GM23338 (cell line): ENCODE results near the gene MINDY1. TPM values are rescaled to one million over a fixed set of nuclear protein-coding genes. Genes with fewer than 3 reads are reported as not detected.

Source experiments
- ATAC-seq: fragments of 200-7000 bp; cut with Tn5 transposase; 3 replicates; pipeline ENCODE4 v1.9.1; 2020
- DNase-seq: peaks from one replicate; pipeline ENCODE4 v3.0.0-alpha.2; 2015; ENCODE audit warnings: low spot score
- H2AFZ ChIP-seq: fragments of 200-600 bp; sonication (generic); 2 replicates; pipeline ENCODE4 v1.8.0; 2016; ENCODE audit warnings: antibody characterized with exemption, mild to moderate bottlenecking, moderate library complexity
- H3F3A ChIP-seq: fragments of 200-600 bp; sonication (generic); replicated peaks from 2 replicates; pipeline ENCODE4 v1.8.0; 2017; ENCODE audit warnings: antibody characterized with exemption, mixed run types, low read depth
- H3K27ac ChIP-seq: fragments of 200-600 bp; sonication (generic); 2 replicates; pipeline ENCODE4 v1.6.1; 2016; ENCODE audit warnings: low read depth
- H3K27me3 ChIP-seq: fragments of 200-600 bp; sonication (generic); 2 replicates; pipeline ENCODE4 v1.8.0; 2016; ENCODE audit warnings: mild to moderate bottlenecking, mixed run types, moderate library complexity; ENCODE audit not compliant: insufficient read depth
- H3K36me3 ChIP-seq: fragments of 200-600 bp; sonication (generic); 2 replicates; pipeline ENCODE4 v1.8.0; 2016; ENCODE audit warnings: mild to moderate bottlenecking; ENCODE audit not compliant: insufficient read depth
- H3K4me1 ChIP-seq: fragments of 200-600 bp; sonication (generic); 2 replicates; pipeline ENCODE4 v1.8.0; 2016; ENCODE audit warnings: mild to moderate bottlenecking, moderate library complexity; ENCODE audit not compliant: insufficient read depth
- H3K4me2 ChIP-seq: fragments of 200-600 bp; sonication (generic); 2 replicates; pipeline ENCODE4 v1.7.1; 2017; ENCODE audit warnings: mixed run types
- H3K4me3 ChIP-seq: fragments of 200-600 bp; sonication (generic); 2 replicates; pipeline ENCODE4 v1.6.1; 2016; ENCODE audit warnings: mixed run types
- H3K79me2 ChIP-seq: fragments of 200-600 bp; sonication (generic); replicated peaks from 2 replicates; pipeline ENCODE4 v1.8.0; 2017; ENCODE audit warnings: mild to moderate bottlenecking; ENCODE audit not compliant: insufficient read depth
- H3K9me2 ChIP-seq: fragments of 200-600 bp; sonication (generic); 2 replicates; pipeline ENCODE4 v1.8.0; 2017; ENCODE audit not compliant: insufficient read depth
- H4K20me1 ChIP-seq: fragments of 200-600 bp; sonication (generic); replicated peaks from 2 replicates; pipeline ENCODE4 v1.8.0; 2017; ENCODE audit warnings: mild to moderate bottlenecking; ENCODE audit not compliant: insufficient read depth
- H3K27ac Mint-ChIP-seq: 2 replicates; pipeline ENCODE4 v1.8.0; 2020; ENCODE audit warnings: inconsistent platforms, mild to moderate bottlenecking, moderate library complexity, mixed read lengths
- H3K27me3 Mint-ChIP-seq: 3 replicates; pipeline ENCODE4 v1.8.0; 2022; ENCODE audit warnings: low read depth, mild to moderate bottlenecking, moderate library complexity, mixed read lengths, inconsistent platforms; ENCODE audit not compliant: insufficient read depth, poor library complexity
- H3K36me3 Mint-ChIP-seq: 3 replicates; pipeline ENCODE4 v1.8.0; 2021; ENCODE audit warnings: low read depth, mild to moderate bottlenecking, inconsistent platforms, moderate library complexity, mixed read lengths
- H3K4me1 Mint-ChIP-seq: 3 replicates; pipeline ENCODE4 v1.8.0; 2020; ENCODE audit warnings: mild to moderate bottlenecking, inconsistent platforms, mixed read lengths
- H3K4me3 Mint-ChIP-seq: 3 replicates; pipeline ENCODE4 v1.8.0; 2021; ENCODE audit warnings: moderate library complexity, mild to moderate bottlenecking, inconsistent platforms, mixed read lengths
- H3K9me3 Mint-ChIP-seq: 3 replicates; pipeline ENCODE4 v1.8.0; 2020; ENCODE audit warnings: moderate library complexity, mild to moderate bottlenecking, inconsistent platforms, mixed read lengths
- CREB1 ChIP-seq: fragments of 250-450 bp; sonication (Bioruptor Pico); IDR thresholded peaks from 2 replicates; pipeline ENCODE4 v1.5.0; 2020; ENCODE audit warnings: low read depth, mild to moderate bottlenecking, moderate library complexity
- ZNF114 ChIP-seq: fragments of 250-450 bp; sonication (Bioruptor Pico); IDR thresholded peaks from 2 replicates; pipeline ENCODE4 v1.5.0; 2020; ENCODE audit warnings: mild to moderate bottlenecking, moderate library complexity
- polyA plus RNA-seq: library from polyadenylated mRNA; unstranded; fragments of >200 nt; fragmentation: Nextera tagmentation; extraction: Ambion mirVana; gene quantifications from 2 replicates; pipeline ENCODE4 v1.2.1, GENCODE V29; 2016
- total RNA-seq: library from RNA; depleted of rRNA; stranded (reverse); fragments of >200 nt; shearing (Covaris generic); gene quantifications from 2 replicates; pipeline ENCODE4 v1.2.3, GENCODE V29; 2014
- TF ChIP-seq, protein P1 (sequence below), 2 experiments: fragments of 200-600 bp in 1 of 2; sonication (generic) in 1 of 2; conservative IDR thresholded peaks; 2 replicates each; pipeline versions ENCODE4 v1.5.1 to v1.6.1; 2016 to 2017; ENCODE audit warnings: antibody characterized with exemption in 2 of 2, low read depth in 2 of 2, mild to moderate bottlenecking in 2 of 2, moderate library complexity in 1 of 2
- TF ChIP-seq, protein P2 (sequence below): fragments of 250-450 bp; sonication (Bioruptor Pico); IDR thresholded peaks from 2 replicates; pipeline ENCODE4 v1.5.0; 2020; ENCODE audit warnings: mild to moderate bottlenecking, moderate library complexity

MINDY1 gene
- total and polyA plus RNA-seq, 2 experiments from 2014 or later = 4.5 to 10.3 TPM

DNA sequence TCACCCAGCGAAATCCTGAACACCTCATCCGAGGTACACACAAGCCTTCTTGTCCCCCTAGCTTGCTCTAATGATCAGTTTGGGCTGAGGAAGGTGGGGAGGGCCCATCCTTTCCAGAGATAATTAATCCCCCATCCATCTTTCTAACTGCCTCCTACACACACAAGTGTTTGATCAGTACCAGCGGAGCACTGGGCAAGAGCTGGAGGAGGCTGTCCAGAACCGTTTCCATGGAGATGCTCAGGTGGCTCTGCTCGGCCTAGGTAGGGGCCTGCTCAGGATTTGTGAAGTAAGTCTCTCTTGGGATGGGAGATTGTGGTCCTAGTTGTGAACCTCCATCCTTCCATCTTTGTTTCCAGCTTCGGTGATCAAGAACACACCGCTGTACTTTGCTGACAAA lies 18.8 kb downstream of the MINDY1 start:
- Histone ChIP-seq H2AFZ (no peak overlapping the region), H4K20me1 (no peaks in the 10 kb centered on the region), H3K4me2 (no peak overlapping the region), H3K27me3 (no peaks in the 10 kb centered on the region), H3K79me2 (no peaks in the 10 kb centered on the region), H3K4me1 (no peaks in the 10 kb centered on the region), H3K36me3 (no peaks in the 10 kb centered on the region), H3F3A (no peaks in the 10 kb centered on the region), H3K4me3 (no peak overlapping the region), H3K27ac (no peak overlapping the region), H3K9me2 (no peaks in the 10 kb centered on the region)
- ATAC-seq = no peak
- TF ChIP-seq ZNF114 (CRISPR knock-in tag) = no peak
- TF ChIP-seq, protein P1, sequence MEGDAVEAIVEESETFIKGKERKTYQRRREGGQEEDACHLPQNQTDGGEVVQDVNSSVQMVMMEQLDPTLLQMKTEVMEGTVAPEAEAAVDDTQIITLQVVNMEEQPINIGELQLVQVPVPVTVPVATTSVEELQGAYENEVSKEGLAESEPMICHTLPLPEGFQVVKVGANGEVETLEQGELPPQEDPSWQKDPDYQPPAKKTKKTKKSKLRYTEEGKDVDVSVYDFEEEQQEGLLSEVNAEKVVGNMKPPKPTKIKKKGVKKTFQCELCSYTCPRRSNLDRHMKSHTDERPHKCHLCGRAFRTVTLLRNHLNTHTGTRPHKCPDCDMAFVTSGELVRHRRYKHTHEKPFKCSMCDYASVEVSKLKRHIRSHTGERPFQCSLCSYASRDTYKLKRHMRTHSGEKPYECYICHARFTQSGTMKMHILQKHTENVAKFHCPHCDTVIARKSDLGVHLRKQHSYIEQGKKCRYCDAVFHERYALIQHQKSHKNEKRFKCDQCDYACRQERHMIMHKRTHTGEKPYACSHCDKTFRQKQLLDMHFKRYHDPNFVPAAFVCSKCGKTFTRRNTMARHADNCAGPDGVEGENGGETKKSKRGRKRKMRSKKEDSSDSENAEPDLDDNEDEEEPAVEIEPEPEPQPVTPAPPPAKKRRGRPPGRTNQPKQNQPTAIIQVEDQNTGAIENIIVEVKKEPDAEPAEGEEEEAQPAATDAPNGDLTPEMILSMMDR (conservative IDR thresholded peaks at IDR 0.05; ENCODE audit: low read depth in 2 of 2) = no peak
- TF ChIP-seq CREB1 (CRISPR knock-in tag) = no peak
- TF ChIP-seq, protein P2, sequence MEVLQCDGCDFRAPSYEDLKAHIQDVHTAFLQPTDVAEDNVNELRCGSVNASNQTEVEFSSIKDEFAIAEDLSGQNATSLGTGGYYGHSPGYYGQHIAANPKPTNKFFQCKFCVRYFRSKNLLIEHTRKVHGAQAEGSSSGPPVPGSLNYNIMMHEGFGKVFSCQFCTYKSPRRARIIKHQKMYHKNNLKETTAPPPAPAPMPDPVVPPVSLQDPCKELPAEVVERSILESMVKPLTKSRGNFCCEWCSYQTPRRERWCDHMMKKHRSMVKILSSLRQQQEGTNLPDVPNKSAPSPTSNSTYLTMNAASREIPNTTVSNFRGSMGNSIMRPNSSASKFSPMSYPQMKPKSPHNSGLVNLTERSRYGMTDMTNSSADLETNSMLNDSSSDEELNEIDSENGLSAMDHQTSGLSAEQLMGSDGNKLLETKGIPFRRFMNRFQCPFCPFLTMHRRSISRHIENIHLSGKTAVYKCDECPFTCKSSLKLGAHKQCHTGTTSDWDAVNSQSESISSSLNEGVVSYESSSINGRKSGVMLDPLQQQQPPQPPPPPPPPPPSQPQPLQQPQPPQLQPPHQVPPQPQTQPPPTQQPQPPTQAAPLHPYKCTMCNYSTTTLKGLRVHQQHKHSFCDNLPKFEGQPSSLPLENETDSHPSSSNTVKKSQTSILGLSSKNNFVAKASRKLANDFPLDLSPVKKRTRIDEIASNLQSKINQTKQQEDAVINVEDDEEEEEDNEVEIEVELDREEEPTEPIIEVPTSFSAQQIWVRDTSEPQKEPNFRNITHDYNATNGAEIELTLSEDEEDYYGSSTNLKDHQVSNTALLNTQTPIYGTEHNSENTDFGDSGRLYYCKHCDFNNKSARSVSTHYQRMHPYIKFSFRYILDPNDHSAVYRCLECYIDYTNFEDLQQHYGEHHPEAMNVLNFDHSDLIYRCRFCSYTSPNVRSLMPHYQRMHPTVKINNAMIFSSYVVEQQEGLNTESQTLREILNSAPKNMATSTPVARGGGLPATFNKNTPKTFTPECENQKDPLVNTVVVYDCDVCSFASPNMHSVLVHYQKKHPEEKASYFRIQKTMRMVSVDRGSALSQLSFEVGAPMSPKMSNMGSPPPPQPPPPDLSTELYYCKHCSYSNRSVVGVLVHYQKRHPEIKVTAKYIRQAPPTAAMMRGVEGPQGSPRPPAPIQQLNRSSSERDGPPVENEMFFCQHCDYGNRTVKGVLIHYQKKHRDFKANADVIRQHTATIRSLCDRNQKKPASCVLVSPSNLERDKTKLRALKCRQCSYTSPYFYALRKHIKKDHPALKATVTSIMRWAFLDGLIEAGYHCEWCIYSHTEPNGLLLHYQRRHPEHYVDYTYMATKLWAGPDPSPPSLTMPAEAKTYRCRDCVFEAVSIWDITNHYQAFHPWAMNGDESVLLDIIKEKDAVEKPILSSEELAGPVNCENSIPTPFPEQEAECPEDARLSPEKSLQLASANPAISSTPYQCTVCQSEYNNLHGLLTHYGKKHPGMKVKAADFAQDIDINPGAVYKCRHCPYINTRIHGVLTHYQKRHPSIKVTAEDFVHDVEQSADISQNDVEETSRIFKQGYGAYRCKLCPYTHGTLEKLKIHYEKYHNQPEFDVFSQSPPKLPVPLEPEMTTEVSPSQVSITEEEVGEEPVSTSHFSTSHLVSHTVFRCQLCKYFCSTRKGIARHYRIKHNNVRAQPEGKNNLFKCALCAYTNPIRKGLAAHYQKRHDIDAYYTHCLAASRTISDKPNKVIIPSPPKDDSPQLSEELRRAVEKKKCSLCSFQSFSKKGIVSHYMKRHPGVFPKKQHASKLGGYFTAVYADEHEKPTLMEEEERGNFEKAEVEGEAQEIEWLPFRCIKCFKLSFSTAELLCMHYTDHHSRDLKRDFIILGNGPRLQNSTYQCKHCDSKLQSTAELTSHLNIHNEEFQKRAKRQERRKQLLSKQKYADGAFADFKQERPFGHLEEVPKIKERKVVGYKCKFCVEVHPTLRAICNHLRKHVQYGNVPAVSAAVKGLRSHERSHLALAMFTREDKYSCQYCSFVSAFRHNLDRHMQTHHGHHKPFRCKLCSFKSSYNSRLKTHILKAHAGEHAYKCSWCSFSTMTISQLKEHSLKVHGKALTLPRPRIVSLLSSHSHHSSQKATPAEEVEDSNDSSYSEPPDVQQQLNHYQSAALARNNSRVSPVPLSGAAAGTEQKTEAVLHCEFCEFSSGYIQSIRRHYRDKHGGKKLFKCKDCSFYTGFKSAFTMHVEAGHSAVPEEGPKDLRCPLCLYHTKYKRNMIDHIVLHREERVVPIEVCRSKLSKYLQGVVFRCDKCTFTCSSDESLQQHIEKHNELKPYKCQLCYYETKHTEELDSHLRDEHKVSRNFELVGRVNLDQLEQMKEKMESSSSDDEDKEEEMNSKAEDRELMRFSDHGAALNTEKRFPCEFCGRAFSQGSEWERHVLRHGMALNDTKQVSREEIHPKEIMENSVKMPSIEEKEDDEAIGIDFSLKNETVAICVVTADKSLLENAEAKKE (CRISPR knock-in tag) = no peak
- Mint-ChIP-seq H3K4me3 (no peak overlapping the region), H3K27ac (no peak overlapping the region), H3K9me3 (no peaks in the 10 kb centered on the region), H3K4me1 (peaks cover under 1% of the 10 kb centered on the region; the same call in 2 of the 3 replicates), H3K36me3 (no peaks in the 10 kb centered on the region; the same call in 2 of the 3 replicates), H3K27me3 (peaks cover 11% of the 10 kb centered on the region)
- DNase-seq = no peak
